ENCODE data around the gene SYPL2. TPM values are rescaled to one million over a fixed set of nuclear protein-coding genes. Genes with fewer than 3 reads are reported as not detected.
"Not testable (repeated sequence)": the region's sequence is repeated elsewhere in the genome, so short reads cannot be mapped to it uniquely, and the experiment has no call there.

SYPL2 gene
- total and polyA plus RNA-seq, 9 donors, result 0.31 to 5.1 (median 2.4) TPM

DNA sequence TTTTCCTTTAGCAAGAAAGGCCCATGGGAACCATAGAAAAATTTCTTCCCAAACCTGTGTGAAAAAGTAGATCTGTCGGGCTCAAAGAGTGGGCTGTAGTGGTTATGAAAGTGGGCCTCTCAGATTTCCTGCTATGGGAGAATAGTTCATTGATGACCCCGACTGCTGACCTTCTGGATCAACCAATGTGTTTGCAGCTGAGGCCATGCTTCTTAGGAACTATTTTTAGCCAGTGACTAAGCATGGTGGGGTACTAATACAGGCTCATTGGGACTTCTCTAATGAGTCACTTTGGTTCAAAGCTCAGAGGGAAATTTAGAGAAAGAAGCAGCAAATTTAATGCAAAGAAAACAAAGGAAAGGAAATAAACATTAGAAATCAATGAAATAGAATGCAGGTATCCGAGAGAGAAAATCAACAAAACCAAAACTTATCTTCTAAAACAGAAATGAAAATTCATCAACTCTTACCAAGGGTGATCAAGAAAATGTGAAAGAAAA is 27.5 kb upstream of the SYPL2 start:
- H3K9me3 ChIP-seq, result no peaks in the 10 kb centered on the region
- intact Hi-C loops (cut with DNase I), result no loop called here
- H3K4me3 ChIP-seq, result no peak overlapping the region
- H3K36me3 ChIP-seq, result no peaks in the 10 kb centered on the region
- DNase-seq, result no peak
- H3K27me3 ChIP-seq, result no peaks in the 10 kb centered on the region
- TF ChIP-seq EP300 (IDR thresholded peaks at IDR 0.05), result no peak
- TF ChIP-seq POLR2A (IDR thresholded peaks at IDR 0.05), result no peak
- TF ChIP-seq, protein P1, sequence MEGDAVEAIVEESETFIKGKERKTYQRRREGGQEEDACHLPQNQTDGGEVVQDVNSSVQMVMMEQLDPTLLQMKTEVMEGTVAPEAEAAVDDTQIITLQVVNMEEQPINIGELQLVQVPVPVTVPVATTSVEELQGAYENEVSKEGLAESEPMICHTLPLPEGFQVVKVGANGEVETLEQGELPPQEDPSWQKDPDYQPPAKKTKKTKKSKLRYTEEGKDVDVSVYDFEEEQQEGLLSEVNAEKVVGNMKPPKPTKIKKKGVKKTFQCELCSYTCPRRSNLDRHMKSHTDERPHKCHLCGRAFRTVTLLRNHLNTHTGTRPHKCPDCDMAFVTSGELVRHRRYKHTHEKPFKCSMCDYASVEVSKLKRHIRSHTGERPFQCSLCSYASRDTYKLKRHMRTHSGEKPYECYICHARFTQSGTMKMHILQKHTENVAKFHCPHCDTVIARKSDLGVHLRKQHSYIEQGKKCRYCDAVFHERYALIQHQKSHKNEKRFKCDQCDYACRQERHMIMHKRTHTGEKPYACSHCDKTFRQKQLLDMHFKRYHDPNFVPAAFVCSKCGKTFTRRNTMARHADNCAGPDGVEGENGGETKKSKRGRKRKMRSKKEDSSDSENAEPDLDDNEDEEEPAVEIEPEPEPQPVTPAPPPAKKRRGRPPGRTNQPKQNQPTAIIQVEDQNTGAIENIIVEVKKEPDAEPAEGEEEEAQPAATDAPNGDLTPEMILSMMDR (IDR thresholded peaks at IDR 0.05), result no peak
- H3K27ac ChIP-seq, result no peak overlapping the region
- WGBS, 3 donors, result 63 to 70% (median 69%) methylated on average over 3 of the region's 3 CpGs
- H3K4me1 ChIP-seq (ENCODE audit: insufficient read depth), result no peaks in the 10 kb centered on the region

DNA sequence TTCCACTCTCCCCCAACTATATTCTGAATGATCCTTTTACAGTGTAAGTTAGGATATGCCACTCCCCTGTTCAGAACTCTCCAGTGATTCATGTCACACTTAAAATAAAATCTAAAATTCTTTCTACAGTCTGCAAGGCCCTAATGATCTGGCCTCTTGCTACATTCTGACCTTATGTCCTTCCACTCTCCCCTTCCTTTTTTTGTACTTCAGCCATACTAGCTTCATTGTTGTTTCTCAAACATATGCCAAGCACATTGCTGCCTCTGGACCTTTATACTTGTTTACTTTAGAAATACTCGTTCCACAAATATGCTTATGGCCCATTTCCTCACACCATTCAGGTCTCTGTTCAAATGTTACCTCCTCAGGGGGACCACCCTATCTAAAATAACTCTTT is 25.3 kb upstream of the SYPL2 start:
- Histone ChIP-seq H3K4me1 (ENCODE audit: insufficient read depth) (no peaks in the 10 kb centered on the region), H3K4me3 (no peak overlapping the region), H3K27ac (no peak overlapping the region), H3K27me3 (no peaks in the 10 kb centered on the region), H3K36me3 (no peaks in the 10 kb centered on the region), H3K9me3 (no peaks in the 10 kb centered on the region)
- TF ChIP-seq POLR2A (IDR thresholded peaks at IDR 0.05), result no peak
- TF ChIP-seq EP300 (IDR thresholded peaks at IDR 0.05), result no peak
- TF ChIP-seq, protein P1 (IDR thresholded peaks at IDR 0.05), result no peak
- WGBS, 3 donors, result 13 to 21% (median 13%) methylated on average over 1 of the region's 1 CpG
- intact Hi-C loops (cut with DNase I), result no loop called here
- DNase-seq, result no peak

DNA sequence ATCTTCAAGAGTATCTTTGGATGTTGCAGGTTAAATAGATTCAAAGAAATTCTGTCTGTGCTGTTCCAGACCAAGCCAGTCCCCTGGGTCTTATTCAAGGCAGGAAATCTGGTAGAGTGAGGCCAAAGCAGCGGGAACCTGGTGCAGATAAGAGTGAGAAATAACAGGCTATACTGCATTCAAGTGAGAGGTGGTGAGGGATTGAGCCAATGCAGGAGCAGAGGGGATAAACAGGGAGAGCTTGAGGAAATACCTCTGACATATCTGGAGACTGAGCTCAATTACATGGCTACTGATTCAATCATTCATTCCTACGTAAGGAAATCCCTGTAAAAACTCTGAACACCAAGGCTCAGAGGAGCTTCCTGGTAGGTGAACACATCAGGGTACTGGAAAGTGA is 22.9 kb upstream of the SYPL2 start:
- 61 to 75% (median 69%) methylated on average over 2 of the region's 2 CpGs for WGBS, 3 donors
- intact Hi-C loops (cut with DNase I), result no loop called here

DNA sequence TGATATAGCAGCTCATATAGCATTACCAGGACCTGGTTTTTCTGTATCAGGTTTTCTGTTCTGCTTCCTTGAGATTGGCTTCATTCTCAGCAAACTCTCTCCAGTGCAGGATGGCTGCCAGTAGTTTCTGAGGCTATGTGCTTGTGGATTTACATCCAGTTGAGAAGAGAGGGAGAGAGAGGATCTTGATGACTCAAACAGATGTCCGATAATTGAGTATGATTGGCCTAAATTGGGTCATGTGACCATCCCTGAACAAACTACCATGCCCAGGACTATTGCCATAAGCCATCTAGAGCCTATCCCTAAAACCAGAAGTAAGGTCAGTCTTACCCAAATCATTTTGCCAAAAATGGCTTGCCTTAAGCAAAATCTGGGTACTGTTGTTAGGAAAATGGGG is 22.0 kb upstream of the SYPL2 start:
- intact Hi-C loops (cut with DNase I), result no loop called here
- Histone ChIP-seq H3K27me3 (no peaks in the 10 kb centered on the region), H3K4me3 (no peak overlapping the region), H3K4me1 (ENCODE audit: insufficient read depth) (no peaks in the 10 kb centered on the region), H3K9me3 (no peaks in the 10 kb centered on the region), H3K36me3 (no peaks in the 10 kb centered on the region), H3K27ac (no peak overlapping the region)
- DNase-seq, result no peak
- WGBS, 3 donors, result 93 to 96% (median 95%) methylated on average over 1 of the region's 1 CpG
- TF ChIP-seq POLR2A (IDR thresholded peaks at IDR 0.05) (no peak), EP300 (IDR thresholded peaks at IDR 0.05) (no peak)
- TF ChIP-seq, protein P1 (IDR thresholded peaks at IDR 0.05), result no peak

More for the DNA sequence above, 22.9 kb upstream of the SYPL2 start:
- Histone ChIP-seq H3K4me3 (no peak overlapping the region), H3K27me3 (no peaks in the 10 kb centered on the region), H3K9me3 (no peaks in the 10 kb centered on the region), H3K27ac (no peak overlapping the region), H3K36me3 (no peaks in the 10 kb centered on the region), H3K4me1 (ENCODE audit: insufficient read depth) (no peaks in the 10 kb centered on the region)
- no peak for DNase-seq
- TF ChIP-seq, protein P1 (IDR thresholded peaks at IDR 0.05), result no peak
- TF ChIP-seq EP300 (IDR thresholded peaks at IDR 0.05) (no peak), POLR2A (IDR thresholded peaks at IDR 0.05) (no peak)

DNA sequence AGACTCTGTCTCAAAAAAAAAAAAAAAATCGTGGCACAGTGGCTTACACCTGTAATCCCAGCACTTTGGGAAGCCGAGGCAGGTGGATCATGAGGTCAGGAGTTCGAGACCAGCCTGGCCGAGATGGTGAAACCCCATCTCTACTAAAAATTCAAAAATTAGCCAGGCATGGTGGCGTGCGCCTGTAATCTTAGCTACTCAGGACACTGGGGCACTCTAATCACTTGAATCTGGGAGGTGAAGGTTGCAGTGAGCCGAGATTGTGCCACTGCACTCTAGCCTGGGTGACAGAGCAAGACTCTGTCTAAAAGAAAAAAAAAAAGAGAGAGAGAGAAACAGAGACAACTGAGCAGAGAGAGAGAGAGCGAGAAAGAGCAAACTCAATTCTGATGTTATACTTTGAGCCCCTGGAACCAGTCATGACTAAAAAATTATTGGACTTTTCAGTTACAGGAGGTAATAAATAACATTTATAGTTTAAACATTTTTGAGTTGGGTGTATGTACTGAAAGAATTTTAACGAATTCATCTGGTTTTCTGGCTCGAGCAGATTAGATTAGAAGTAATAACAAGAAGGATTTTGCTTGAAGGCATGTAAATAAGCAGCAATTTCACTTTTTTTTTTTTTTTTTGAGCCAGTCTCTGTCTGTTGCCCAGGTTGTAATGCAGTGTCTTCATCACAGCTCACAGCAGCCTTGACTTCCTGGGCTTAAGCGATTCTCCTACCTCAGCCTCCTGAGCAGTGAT is 20.2 kb upstream of the SYPL2 start:
- H3K9me3 ChIP-seq; H3K27ac ChIP-seq; H3K36me3 ChIP-seq; intact Hi-C loops (cut with DNase I); DNase-seq; H3K27me3 ChIP-seq; H3K4me1 ChIP-seq (ENCODE audit: insufficient read depth); H3K4me3 ChIP-seq: not testable (repeated sequence)
- WGBS, 3 donors, result 31 to 48% (median 33%) methylated on average over 11 of the region's 11 CpGs

Data from ovary (tissue), 9 donors.